Endometrial microvascular endothelial cells (primary cell): ENCODE results near the gene TIGD3. TPM values are rescaled to one million over a fixed set of nuclear protein-coding genes. Genes with fewer than 3 reads are reported as not detected.

Experiments
- in situ Hi-C: cut with HindIII; loops from 2 replicates; pipeline ENCODE4 v1.10.0; 2017; ENCODE audit warnings: low sequenced_read_pairs, low pct_unique_long_range_greater_than_20kb; ENCODE audit errors: inconsistent ontology term
- total RNA-seq: library from RNA; depleted of rRNA; stranded (reverse); fragments of >200 nt; gene quantifications from one replicate; pipeline ENCODE4 v1.2.3, GENCODE V29; 2015; ENCODE audit errors: inconsistent ontology term

Gene TIGD3
- total RNA-seq, 1 donor from 2014 or later, result not detected

- in situ Hi-C loops, result no loop called here
Measured at GRCh38 chr11:65357856-65358356, 3.4 kb downstream of the TIGD3 start.

DNA sequence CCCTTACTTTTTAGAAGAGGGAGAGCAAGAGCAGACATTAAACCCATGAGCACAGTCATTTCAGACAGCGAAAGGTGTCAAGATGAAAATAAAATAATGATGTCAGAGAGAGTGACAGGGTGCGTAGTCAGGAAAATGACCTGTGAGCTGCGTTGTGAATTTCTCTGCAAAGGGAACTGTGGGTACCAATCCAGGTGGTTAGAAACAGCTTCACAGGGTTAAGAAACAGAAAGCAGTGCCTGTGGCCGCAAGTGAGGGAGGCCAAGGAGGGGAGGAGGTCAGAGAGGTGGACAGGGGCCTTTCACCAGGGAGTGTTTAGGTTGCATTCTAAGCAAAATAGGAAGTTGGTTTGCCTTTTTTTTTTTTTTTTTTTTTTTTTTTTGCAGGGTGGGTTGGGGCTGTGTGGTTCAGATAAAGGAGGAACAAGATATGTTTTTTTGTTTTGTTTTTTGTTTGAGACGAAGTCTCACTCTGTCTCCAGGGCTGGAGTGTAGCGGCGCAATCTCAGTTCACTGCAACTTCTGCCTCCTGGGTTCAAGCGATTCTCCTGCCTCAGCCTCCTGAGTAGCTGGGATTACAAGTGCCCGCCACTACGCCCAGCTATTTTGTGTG, 7.9 kb downstream of the TIGD3 start:
- in situ Hi-C loops, result no loop called here

GRCh38 chr11:65362966-65363365, 8.4 kb downstream of the TIGD3 start:
- in situ Hi-C loops, result no loop called here

GRCh38 chr11:65363770-65364169, 9.2 kb downstream of the TIGD3 start:
- in situ Hi-C loops, result no loop called here

- in situ Hi-C loops, result no loop called here
Measured at GRCh38 chr11:65366340-65366773, 11.8 kb downstream of the TIGD3 start.

DNA sequence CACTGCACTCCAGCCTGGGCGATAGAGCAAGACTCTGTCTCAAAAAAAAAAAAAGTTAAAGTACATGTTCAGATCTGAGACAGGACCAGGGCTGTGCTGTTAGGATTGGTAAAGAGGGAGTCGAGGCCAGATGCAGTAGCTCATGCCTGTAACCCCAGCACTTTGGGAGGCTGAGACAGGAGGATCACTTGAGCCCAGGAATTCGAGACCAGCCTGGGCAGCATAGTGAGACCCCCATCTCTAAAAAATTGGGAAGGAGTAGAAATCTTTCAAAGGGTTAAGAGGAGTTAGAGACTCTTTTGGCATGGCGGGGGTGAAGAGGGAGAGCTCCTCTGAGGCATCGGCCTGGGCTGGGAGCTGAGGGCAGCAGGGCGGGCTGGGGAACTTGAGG, 16.1 kb downstream of the TIGD3 start:
- in situ Hi-C loops, result no loop called here

DNA sequence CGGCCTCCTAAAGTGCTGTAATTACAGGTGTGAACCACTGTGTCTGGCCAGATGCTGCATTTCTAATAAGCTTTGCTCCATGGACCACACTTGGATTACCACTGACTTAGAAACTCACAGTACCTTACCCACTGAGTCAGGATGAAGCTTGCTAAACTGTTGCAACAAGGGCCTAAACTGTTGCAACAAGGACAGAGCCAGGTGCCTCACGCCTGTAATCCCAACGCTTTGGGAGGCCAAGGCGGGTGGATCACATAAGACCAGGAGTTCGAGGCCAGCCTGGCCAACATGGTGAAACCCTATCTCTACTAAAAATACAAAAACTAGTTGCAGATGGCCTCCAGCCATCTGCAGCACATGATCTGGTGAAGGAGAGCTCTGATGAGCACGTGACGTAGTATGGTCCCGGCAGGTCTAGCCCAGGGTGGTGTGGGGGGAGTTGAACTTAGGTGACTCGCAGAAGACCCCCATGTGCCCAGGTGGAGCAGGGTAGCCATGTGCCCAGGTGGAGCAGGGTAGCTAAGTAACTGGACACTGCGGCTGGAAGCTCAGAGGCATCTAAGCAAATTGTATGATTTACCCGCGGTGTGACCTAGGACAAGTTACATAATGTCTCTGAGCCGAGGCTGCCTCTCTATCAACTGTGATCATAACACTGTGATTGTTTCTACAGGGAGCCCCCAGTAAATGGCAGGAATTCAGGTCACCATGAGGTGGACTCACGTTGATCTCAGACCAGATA, 19.5 kb downstream of the TIGD3 start:
- in situ Hi-C loops, result no loop called here

DNA sequence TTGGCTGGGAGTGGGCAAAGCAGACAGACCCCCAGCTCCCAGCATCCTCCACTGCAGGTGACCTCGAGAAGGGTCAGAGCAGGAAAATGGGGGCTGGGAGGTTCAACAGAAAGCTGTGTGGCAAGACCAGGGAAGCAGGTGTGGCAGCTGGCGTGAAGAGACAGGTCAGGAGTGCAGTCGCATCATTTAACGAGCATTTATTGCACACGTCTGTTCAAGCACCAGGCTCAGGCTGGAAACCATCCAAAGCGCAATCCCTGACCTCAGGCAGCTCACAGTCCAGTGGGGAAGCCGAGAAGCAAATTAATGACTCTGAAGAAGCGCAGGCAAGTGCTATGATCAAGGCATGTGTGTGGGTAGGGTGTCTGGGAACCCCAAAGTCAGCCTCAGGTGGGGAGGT, 20.5 kb downstream of the TIGD3 start:
- in situ Hi-C loops, result no loop called here

DNA sequence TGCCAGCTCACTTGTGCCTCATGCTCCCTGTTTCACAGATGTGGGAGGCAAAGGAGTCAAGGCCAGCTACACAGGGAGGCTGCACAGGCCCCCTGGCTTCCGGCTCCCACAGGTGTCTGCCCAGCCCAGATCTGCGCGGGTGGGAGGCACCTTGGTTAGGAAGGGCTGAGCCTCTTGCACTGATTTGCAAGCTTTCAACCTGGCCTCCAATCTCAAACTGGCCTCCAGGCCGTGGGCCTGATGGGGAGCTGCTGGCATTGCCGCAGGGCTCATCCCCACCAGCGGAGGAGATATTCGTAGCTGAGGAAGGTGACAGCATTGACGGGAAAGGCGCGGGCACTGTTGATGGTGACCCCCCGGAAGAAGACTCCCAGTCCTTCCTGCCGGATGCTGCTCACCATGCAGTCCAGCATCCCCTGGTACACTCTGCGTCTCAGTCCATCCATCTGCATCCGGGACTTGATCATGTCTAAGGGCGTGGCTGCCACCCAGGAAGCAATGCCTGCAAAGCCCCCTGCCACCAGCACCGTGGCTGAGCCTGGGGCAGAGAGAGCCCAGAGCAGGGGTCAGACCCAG, 21.7 kb downstream of the TIGD3 start:
- in situ Hi-C loops, result no loop called here

DNA sequence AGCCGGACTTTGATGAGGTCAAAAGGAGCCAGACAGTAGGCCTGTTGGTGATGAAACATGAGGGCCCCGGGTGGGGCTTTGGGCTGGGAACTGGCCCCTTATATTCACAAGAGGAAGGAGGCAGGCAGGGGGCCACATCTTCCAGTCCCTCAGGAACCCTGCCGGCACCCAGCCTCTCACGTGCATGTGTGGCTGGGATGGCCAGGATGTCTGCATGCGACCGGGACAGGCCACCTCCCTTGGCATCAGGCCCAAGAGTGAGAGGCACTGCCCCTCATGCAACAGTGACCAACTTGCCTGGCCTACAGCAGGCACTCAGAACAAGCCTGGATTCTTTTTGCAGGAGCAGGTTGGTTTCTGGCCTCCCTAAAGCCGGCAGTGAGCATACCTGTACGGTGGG, 22.5 kb downstream of the TIGD3 start:
- in situ Hi-C loops, result no loop called here

DNA sequence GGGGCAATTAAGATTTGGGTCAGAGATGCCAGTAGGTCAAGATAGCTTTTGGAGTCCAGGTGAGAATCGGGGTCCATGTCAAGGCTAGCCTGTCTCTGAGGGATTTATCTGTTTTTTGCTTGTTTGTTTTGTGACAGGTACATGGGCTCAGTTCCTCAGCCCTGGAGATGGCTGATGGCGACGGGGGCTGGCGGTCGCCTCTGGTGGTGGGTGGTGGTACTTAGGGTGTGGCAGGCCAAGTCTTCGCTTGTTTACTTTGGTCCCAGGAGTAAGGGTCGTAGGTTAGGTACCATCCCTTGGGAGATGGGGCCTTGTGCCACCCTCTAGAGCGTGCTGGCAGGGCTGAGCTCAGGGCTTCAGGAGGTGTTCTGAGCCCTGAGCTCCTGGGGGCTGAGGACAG, 23.2 kb downstream of the TIGD3 start:
- in situ Hi-C loops, result no loop called here

DNA sequence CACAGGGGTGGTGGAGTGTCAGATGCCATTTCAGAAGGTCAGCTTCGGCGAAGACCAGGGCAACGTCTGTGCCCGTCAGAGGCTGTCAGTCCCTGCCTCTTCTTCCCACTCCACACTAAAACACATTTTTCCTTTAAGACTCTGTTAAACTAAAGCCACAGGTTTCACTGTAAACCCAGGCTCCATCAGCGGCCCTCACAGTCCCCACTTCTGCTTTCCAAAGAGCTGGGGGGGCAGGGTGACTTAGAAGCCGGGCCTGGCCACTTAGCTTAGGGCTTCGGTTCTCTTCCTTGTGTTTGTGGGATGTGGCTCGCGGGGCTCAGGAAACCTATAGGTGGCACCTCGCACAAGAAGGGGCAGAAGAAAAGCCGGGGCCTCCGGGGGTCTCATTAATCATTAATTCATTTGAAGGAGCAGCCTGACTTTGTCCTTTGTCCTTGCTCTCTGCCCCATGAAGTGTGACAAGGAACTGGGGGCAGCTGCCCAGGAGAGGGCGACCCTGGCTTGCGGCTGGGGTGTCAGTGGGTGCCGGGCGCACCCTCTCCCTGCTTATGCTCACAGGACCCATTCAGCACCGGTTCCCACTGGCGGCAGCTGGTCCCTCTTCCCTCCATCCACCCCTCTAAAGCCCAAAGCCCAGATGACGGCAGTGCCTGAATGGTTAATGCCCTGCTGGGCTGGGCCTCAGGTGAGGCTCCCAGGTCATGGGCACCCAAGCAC, 23.8 kb downstream of the TIGD3 start:
- in situ Hi-C loops, result no loop called here

DNA sequence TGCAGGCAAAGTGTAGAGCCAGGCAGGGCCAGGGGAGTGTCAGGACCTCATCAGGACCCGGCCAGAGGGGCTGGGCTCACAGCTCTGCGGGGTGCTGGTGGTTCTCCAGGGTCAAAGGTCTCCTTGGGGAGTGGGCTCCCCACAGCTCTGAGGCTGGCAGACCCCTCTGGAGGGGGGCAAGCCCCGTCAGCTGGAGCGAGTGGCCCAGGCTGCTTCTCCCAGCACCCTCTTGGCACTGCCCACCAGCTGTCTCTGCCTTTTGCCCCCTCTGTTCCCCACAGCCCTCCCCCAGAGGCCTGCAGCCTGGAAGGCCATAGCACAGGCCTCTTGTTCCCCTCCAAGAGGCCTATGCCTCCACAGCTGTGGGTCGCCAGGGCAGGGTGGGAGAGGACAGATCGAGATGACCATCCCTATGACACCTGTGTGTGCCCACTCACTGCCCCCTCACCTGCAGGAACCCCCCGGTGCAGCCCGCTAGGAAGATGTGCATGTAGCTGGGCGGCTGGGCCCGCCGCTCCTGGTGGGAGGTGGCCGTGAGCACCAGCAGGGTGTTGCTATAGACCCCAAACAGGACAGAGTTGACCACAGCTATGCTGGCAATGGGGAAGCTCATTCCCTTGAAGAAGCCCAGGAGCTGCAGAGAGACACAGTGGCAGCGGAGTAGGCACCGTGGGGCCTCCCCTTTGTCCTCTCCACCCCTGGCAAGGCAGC, 24.5 kb downstream of the TIGD3 start:
- in situ Hi-C loops, result no loop called here

GRCh38 chr11:65379698-65380459, 25.3 kb downstream of the TIGD3 start:
- in situ Hi-C loops, result no loop called here

GRCh38 chr11:65380460-65381119, 26.0 kb downstream of the TIGD3 start:
- in situ Hi-C loops, result no loop called here

GRCh38 chr11:65381716-65382032, 27.1 kb downstream of the TIGD3 start:
- in situ Hi-C loops, result no loop called here

GRCh38 chr11:65382033-65382803, 27.7 kb downstream of the TIGD3 start, which contains the start of gene SLC25A45:
Gene SLC25A45, minus strand, starts transcription at chr11:65382646. Its CDS starts 695 bp downstream, at chr11:65381951.
- in situ Hi-C loops, result no loop called here
